Right renal cortex interstitium (tissue), 3 donors: Measurements from ENCODE around the gene NMUR1. TPM values are rescaled to one million over a fixed set of nuclear protein-coding genes. Genes with fewer than 3 reads are reported as not detected.

Source experiments
- DNase-seq, 3 donors: peaks; one replicate each; pipeline ENCODE4 v3.0.0-alpha.2; 2013; ENCODE audit warnings: low read depth in 3 of 3, low spot score in 2 of 3
- polyA plus RNA-seq, 3 donors: library from polyadenylated mRNA; unstranded; fragments of 120-200 nt; gene quantifications; one replicate each; pipeline ENCODE4 v1.2.1, GENCODE V29; 2013; ENCODE audit not compliant: insufficient read length in 3 of 3

The NMUR1 gene
- polyA plus RNA-seq, 3 donors: 0.38 to 0.76 (median 0.50) TPM

GRCh38 chr2:231527955-231528635, 2.1 kb downstream of the NMUR1 start:
- DNase-seq: no peak

DNA sequence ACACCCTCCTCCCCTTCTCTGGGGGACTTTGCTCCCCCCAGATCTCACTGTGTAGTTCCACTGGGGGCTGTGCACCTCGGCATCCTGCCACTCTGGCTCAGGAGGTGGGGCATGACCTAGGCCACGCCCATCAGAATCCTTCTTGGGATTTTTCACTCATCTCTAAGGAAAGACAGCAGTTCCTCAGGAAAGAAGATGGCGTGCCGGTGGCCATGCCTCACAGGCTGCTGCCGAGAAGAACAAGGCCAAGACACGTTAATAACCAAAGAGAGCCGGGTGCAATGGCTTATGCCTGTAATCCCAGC, 3.2 kb downstream of the NMUR1 start:
- DNase-seq: no peak

DNA sequence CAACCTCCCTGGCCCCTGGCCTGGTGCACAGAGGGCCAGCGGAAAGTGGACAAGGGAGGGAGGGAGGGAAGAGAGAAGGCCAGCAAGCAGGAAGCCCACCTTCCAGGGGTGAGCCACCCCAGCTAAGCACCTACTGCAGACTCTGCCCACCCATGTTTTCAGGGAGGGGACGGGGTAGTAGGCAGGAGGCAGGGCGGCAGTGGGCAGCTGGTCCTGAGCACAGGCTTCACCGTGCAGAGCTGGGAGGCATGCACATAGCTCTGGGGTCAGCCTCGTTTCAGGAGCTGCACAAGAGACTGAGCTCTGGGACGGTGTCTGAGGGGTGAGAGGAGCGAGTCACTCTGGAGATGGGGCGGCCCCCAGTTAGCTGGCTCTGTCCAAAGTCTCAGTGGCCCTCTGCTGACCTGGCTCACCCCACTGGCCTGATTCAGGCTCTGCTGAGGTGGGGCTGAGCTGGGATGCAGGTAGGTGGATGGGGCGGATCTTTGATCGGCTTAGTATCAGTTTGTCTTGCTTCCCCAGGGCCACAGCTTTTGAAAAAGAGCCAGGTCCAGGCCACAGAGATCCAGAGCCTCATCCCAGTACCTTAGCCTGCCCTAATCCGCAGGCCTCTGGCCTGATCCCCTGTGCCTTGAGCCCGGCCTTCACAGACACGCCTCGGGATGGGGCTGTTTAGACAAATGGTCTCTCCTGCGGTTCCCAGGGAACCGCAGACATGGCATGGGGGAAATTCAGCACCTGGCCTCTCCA, 3.7 kb downstream of the NMUR1 start:
- no peak for DNase-seq

DNA sequence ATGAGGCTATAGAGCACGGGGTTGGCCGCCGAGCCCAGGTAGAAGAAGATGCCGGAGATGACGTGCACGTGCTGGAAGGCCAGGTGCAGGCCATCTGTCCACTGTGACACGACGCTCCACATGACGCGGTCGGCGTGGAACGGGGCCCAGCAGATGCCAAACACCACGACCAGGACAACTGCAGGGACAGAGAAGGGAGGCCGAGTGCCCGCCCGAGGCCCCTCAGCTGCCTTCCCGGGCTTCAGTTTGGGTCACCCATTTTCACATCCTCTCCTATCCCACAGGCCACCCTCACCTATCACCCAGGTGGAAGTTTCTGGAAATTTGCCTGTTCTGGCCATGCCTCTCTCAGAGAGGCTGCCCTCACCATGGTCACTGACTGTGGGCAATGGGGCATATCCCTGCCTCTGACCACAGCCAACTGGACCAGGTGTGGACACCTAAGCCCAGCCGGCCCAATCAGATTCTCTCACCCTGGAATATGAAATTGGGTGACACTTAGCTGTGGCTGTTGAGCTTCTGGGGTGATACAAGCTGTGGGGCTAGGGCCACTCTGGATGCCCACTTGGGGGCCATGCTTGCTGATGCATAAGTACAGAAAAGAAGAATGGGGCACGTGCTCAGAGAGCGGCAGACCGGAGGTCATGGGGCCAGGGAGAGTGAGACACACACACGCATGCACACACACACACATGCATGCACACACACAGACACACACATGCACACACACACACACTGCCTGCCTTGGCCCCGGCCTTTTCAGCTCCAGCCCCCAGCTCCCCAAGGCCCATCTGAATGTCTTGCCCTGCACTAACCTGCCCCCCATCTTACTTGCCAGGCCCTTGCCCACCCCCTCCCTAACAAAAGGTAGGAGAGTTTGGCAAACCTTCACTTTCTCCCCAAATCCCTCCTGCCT, 4.7 kb downstream of the NMUR1 start:
- no peak for DNase-seq

GRCh38 chr2:231524477-231525247, 5.6 kb downstream of the NMUR1 start:
- no peak for DNase-seq

- DNase-seq: no peak
Measured at GRCh38 chr2:231523451-231524285, 6.6 kb downstream of the NMUR1 start.

- DNase-seq: no peak
Measured at GRCh38 chr2:231522418-231523180, 7.6 kb downstream of the NMUR1 start.

- no peak for DNase-seq
Measured at GRCh38 chr2:231521443-231521842, 8.8 kb downstream of the NMUR1 start.

DNA sequence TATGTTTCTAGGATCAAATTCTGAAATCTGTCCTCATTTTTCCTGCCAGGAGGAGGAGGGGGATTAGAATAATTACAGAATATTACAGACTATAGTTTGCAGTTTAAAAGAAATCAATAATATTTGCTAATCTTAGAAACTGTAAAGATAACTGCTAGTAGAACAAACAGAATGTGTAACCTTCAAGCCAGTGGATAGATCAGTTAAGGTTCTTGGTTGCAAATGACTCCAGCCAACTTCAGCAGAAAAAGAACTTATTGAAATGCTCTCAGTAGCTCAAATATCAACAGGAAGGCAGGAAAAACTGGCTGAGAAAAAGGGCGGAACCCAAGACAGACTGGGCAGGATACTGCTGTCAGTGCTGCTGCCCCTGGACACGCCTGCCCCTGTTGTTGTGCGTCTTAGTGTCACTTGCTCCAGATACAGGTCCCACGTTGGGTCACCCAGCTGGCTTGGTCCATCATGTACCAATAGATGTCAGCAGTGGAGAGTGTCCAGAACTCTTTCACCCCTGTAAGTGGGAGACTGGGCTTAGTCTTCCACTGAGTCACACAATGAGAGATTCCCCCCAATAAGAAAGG, 10.2 kb downstream of the NMUR1 start:
- no peak for DNase-seq

- no peak for DNase-seq
Measured at GRCh38 chr2:231518771-231519170, 11.5 kb downstream of the NMUR1 start.

- no peak for DNase-seq
Measured at GRCh38 chr2:231515603-231516002, 14.6 kb downstream of the NMUR1 start.

- no peak for DNase-seq
Measured at GRCh38 chr2:231514951-231515297, 15.3 kb downstream of the NMUR1 start.

DNA sequence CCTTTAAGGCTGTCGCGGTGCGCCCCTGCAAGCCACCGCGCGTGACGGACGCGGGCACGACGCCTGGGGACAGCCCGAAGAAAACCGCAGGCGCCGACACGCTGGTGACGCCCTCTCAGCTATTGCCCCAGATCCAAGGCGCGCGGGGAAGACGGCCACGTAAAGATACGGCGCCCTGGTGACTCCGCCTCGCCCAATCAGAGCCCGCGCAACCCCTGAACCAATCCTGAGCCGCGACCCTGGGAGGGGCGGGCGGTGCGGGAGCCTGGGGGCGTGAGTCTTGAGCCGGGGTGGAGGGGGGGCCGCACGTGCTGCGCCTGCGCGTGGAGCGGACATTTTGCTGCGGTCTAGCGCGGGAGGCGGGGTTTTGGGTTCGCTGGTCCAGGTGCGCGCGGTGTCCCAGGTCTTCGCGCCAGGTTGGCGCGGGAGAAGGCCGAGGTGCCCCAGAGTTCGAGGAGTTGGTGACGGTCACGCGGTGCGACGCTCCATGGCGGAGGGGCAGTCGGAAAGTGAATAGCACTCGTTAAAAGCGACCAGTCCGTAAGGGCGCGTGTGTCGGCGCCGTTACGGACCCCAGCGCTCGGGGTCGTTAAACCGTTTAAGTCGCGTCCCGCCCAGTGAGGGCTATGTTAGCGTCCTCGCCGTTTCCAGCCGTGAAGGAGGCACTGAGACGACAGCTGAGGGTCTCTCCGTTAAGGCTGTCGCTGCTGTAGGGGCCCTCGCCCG, 15.9 kb downstream of the NMUR1 start:
- DNase-seq: peak; percentile 74 to 94 (median 88)

DNA sequence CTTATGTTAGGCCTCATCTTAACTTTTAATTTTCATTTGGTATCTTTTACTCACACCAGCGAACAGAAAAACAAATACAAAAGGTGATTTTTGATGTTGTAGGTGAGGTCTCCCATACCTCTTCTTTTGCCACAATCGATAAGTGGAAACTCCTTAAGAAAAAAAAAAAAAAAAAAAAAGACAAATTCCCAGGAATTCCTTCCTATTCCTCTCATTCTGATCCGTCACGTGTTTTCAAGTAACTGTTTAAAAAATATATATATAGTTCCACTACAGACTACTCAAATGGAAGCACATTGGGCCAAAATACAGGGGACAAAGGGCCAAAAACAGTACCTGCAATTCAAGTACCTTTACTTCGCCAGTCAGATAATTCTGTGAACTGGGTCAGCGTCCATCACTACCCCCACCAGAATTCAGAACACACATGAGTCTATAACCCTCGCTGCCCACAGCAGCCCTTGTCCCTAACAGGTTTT, 16.5 kb downstream of the NMUR1 start:
- no peak for DNase-seq

GRCh38 chr2:231512222-231512621, 18.0 kb downstream of the NMUR1 start:
- no peak for DNase-seq

DNA sequence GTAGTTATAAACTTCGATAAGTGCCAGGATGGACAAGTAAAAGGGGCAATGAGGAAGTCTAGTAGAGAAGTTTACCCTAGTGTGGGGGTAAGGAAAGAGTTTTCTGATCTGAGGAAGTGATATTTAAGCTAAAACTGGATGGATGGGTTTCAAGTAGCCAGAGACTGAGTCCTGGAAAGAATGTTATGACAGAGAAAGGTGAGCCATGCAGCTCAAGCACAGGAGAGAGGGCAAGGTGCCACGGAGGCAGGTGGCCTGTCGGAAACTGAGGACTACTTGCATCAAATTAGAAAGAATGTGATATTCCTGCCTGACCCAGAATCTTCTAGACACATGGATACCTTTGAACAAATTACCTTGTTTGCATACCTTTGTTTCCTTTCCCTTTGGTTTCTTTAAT, 26.5 kb downstream of the NMUR1 start:
- DNase-seq: no peak

DNA sequence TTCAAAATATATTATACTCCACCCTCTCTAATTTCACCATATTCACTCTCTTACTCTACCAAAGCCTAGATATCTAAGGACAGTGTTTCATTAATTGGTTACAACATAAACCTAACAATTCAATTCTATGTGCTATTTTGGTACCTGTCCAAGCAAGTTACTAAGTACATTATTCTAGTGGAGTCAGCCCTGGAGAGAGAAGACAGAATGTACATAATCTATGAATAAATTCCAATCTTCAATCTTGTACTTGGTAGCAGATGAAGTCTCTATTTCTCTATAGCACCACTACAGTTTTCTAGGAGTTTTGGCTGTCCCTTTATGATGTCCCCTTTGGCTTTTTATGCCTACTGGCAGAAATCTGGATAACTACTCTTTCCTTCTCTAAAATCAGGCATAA, 27.6 kb downstream of the NMUR1 start:
- no peak for DNase-seq

DNA sequence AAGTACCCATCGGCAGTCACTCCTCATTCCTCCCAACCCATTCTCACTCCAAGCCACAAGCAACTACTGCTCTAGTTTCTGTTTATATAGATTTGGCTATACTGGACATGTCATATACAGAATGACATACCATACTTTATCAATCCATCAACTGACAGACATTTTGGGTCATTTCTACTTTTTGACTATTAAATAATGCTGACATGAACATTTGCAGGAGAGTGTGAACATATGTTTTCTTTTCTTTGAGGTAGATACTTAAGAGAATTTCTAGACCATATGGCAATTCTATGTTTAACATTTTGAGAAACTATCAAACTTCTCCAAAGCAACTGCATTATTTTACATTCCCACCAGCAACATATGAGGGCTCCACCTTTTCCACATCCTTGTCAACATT, 32.6 kb downstream of the NMUR1 start:
- DNase-seq: no peak
